ENCODE results near the gene PPP2R5C. TPM values are rescaled to one million over a fixed set of nuclear protein-coding genes. Genes with fewer than 3 reads are reported as not detected.

The PPP2R5C gene
- total RNA-seq, 1 experiment from 2014 or later: 93.0 TPM

GRCh38 chr14:101809671-101810514 lies 48.4 kb downstream of the PPP2R5C start:
- H4K8ac ChIP-seq (replicated peaks; ENCODE audit: insufficient read length, low read depth, low read length): no peak overlapping the region
- Mint-ChIP-seq H3K27ac (peak overlapping the region; percentile 99 to 100 (median 100)), H3K9me3 (no peaks in the 10 kb centered on the region; a peak in 1 of 5 replicates), H3K4me3 (peak overlapping the region; percentile 87 to 92), H3K27me3 (ENCODE audit: low read depth) (no peaks in the 10 kb centered on the region), H3K36me3 (ENCODE audit: insufficient read depth in 1 of 3, low read depth in 3 of 3) (peaks cover 0 to 6% (median 4%) of the 10 kb centered on the region in 3 experiments; a peak in 2 of 7 replicates), H3K4me1 (peaks cover 18 to 36% of the 10 kb centered on the region in 2 experiments)
- H4K5ac ChIP-seq (ENCODE audit: insufficient read length, low read depth, low read length): peak overlapping the region; percentile 89
- H3K27me3 ChIP-seq (ENCODE audit: insufficient read depth, low read length): no peaks in the 10 kb centered on the region
- no peak overlapping the region for H2BK12ac ChIP-seq (ENCODE audit: insufficient read length, low read depth, low read length)
- H3K27ac ChIP-seq (ENCODE audit: insufficient read length, low read depth, low read length): peak overlapping the region; percentile 94
- peak overlapping the region; percentile 44; the same call in 1 of the 2 replicates for H3K4ac ChIP-seq (ENCODE audit: low read depth, low read length)
- peak overlapping the region; percentile 89 for H3K18ac ChIP-seq (ENCODE audit: insufficient read length, low read depth, low read length)
- peak overlapping the region; percentile 98 for H3T11ph ChIP-seq (ENCODE audit: low read length)
- H4K20me1 ChIP-seq (ENCODE audit: control insufficient read depth, insufficient read depth, insufficient read length): no peaks in the 10 kb centered on the region
- no peak overlapping the region for H3K23ac ChIP-seq (ENCODE audit: insufficient read length, low read depth, low read length)
- H2BK120ac ChIP-seq (ENCODE audit: low read depth, low read length, poor library complexity, severe bottlenecking): peak overlapping the region; percentile 95
- H3K9me3 ChIP-seq (ENCODE audit: control insufficient read depth, low read depth, low read length): no peaks in the 10 kb centered on the region
- H3K23me2 ChIP-seq (ENCODE audit: insufficient read length, low read depth, low read length, poor library complexity, severe bottlenecking): no peaks in the 10 kb centered on the region
- TF ChIP-seq CTCF (conservative IDR thresholded peaks at IDR 0.05): no peak
- peak overlapping the region; percentile 12 for H2BK5ac ChIP-seq (ENCODE audit: insufficient read length, low read length)
- H3K4me1 ChIP-seq (ENCODE audit: insufficient read depth, low read length): no peaks in the 10 kb centered on the region
- H3K79me1 ChIP-seq (ENCODE audit: insufficient read depth, low read depth, low read length, poor library complexity, severe bottlenecking): peaks cover 7% of the 10 kb centered on the region
- peak overlapping the region; percentile 78 for H2AFZ ChIP-seq (ENCODE audit: low read length)
- peak; percentile 91 for DNase-seq
- H3K4me2 ChIP-seq (ENCODE audit: insufficient read depth, insufficient read length, low read length): peak overlapping the region; percentile 74
- peaks cover 31% of the 10 kb centered on the region for H3K79me2 ChIP-seq (ENCODE audit: insufficient read depth, low read length)
- no peak overlapping the region for H2BK15ac ChIP-seq (ENCODE audit: low read depth, low read length)
- no peak overlapping the region for H2BK20ac ChIP-seq (ENCODE audit: low read depth, low read length, poor library complexity, severe bottlenecking)
- no CpG with 5 or more reads among the region's 23 CpGs for WGBS (ENCODE audit: extremely low coverage, insufficient read length, low lambda C conversion rate)
- H4K91ac ChIP-seq (ENCODE audit: insufficient read length, low read depth, low read length): peak overlapping the region; percentile 14
- H3K9ac ChIP-seq (ENCODE audit: extremely low read depth, insufficient read length, low read length): peak overlapping the region; percentile 99
- no peak overlapping the region for H2AK5ac ChIP-seq (ENCODE audit: insufficient read length, low read length)
- peak overlapping the region; percentile 96 for H3K14ac ChIP-seq (ENCODE audit: insufficient read depth, low read length)
- H3K56ac ChIP-seq (ENCODE audit: insufficient read length, low read depth, low read length): peak overlapping the region; percentile 88
